ENCODE measurements around the gene TNNT1. TPM values are rescaled to one million over a fixed set of nuclear protein-coding genes. Genes with fewer than 3 reads are reported as not detected.
"Not testable (repeated sequence)": the region's sequence is repeated elsewhere in the genome, so short reads cannot be mapped to it uniquely, and the experiment has no call there.

The TNNT1 gene
- total RNA-seq, 1 donor: 1.1 TPM

DNA sequence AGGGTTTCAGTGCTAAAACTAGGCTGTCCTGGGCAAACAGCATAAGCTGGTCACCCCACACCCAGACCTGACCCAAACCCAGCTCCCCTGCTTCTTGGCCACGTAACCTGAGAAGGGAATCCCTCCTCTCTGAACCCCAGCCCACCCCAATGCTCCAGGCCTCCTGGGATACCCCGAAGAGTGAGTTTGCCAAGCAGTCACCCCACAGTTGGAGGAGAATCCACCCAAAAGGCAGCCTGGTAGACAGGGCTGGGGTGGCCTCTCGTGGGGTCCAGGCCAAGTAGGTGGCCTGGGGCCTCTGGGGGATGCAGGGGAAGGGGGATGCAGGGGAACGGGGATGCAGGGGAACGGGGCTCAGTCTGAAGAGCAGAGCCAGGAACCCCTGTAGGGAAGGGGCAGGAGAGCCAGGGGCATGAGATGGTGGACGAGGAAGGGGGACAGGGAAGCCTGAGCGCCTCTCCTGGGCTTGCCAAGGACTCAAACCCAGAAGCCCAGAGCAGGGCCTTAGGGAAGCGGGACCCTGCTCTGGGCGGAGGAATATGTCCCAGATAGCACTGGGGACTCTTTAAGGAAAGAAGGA, 34.4 kb downstream of the TNNT1 start:
- TF ChIP-seq, protein P1, sequence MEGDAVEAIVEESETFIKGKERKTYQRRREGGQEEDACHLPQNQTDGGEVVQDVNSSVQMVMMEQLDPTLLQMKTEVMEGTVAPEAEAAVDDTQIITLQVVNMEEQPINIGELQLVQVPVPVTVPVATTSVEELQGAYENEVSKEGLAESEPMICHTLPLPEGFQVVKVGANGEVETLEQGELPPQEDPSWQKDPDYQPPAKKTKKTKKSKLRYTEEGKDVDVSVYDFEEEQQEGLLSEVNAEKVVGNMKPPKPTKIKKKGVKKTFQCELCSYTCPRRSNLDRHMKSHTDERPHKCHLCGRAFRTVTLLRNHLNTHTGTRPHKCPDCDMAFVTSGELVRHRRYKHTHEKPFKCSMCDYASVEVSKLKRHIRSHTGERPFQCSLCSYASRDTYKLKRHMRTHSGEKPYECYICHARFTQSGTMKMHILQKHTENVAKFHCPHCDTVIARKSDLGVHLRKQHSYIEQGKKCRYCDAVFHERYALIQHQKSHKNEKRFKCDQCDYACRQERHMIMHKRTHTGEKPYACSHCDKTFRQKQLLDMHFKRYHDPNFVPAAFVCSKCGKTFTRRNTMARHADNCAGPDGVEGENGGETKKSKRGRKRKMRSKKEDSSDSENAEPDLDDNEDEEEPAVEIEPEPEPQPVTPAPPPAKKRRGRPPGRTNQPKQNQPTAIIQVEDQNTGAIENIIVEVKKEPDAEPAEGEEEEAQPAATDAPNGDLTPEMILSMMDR (IDR thresholded peaks at IDR 0.05; ENCODE audit: insufficient read depth, low read length): no peak
- peak overlapping the region; percentile 98 for H3K4me3 ChIP-seq (ENCODE audit: low read depth, low read length)
- no peak for DNase-seq (ENCODE audit: low read depth)

GRCh38 chr19:55113570-55114039, 35.4 kb downstream of the TNNT1 start:
- DNase-seq (ENCODE audit: low read depth): peak; percentile 86
- TF ChIP-seq, protein P1 (IDR thresholded peaks at IDR 0.05; ENCODE audit: insufficient read depth, low read length): no peak
- no peak overlapping the region for H3K4me3 ChIP-seq (ENCODE audit: low read depth, low read length)

GRCh38 chr19:55112777-55113569, 36.0 kb downstream of the TNNT1 start:
- TF ChIP-seq, protein P1 (IDR thresholded peaks at IDR 0.05; ENCODE audit: insufficient read depth, low read length): no peak
- H3K4me3 ChIP-seq (ENCODE audit: low read depth, low read length): no peak overlapping the region
- no peak for DNase-seq (ENCODE audit: low read depth)

- TF ChIP-seq, protein P1 (IDR thresholded peaks at IDR 0.05; ENCODE audit: insufficient read depth, low read length): no peak
- H3K4me3 ChIP-seq (ENCODE audit: low read depth, low read length): no peak overlapping the region
- no peak for DNase-seq (ENCODE audit: low read depth)
Measured at GRCh38 chr19:55112246-55112776, 36.7 kb downstream of the TNNT1 start.

DNA sequence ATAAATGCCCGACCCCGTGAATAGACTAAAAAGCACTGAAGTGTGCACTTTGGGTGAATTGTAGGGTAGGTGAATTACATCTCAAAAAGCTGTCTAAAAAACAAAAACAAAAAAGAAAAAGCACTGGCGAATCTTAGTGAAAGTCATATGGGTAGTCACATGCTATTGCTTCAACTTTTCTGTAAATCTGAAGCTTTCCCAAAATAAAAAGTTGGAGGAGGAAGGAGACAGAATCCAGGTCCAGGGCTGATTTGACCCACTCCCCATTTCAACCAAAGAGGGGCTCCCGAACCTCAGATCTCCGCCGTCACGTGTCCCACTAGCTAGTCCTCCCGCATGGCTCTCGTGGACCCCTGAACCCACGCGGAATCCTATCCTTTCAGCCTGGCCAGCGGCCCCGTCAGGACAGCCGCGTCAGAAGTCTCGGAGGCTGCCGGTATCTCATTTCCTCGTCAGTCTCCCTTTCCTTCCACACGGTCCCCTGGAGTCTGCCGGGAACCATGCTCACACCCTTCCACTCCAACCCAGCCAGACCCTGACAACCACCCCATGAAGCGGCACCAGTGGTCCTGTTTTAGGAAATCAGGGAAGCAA, 37.7 kb downstream of the TNNT1 start:
- DNase-seq (ENCODE audit: low read depth): no peak
- TF ChIP-seq, protein P1 (IDR thresholded peaks at IDR 0.05; ENCODE audit: insufficient read depth, low read length): no peak
- no peak overlapping the region for H3K4me3 ChIP-seq (ENCODE audit: low read depth, low read length)

DNA sequence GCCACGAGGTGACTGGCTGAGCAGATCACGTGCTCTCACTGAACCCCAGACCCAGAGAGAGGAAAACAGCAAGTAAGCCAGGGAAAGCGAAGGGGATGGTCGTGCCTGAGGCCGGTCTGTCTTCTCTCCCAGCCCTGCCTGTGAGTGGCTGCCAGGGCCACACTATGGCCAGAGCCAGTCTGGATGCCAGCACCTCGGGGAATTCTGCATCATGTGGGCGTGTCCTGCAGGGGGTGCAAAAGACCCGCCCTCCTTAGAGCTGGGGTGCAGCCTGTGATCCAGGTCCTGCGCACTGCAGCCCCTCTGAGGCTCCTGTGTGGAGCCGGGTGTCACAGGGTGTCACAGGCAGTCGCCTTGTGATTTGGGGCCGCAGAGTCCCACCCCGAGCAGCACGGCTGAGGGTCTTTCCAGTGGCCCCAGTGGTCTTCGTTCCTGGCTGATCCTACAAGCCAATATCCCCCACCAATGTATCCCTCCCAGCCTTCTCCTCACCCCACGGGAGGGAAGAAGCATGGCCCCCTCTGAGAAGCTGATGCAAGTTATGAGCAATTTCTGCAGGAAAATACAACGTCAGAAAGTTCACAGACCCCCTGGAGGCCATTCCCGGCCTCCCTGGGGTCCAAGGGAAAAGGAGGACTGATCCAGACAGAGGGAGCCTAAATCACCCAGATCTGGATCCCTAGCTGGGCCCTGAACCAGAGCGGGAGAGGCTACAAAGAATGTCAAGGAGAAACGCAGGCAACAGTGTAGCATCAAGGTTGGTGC, 39.3 kb downstream of the TNNT1 start:
- TF ChIP-seq, protein P1 (IDR thresholded peaks at IDR 0.05; ENCODE audit: insufficient read depth, low read length): no peak
- H3K4me3 ChIP-seq (ENCODE audit: low read depth, low read length): no peak overlapping the region
- no peak for DNase-seq (ENCODE audit: low read depth)

DNA sequence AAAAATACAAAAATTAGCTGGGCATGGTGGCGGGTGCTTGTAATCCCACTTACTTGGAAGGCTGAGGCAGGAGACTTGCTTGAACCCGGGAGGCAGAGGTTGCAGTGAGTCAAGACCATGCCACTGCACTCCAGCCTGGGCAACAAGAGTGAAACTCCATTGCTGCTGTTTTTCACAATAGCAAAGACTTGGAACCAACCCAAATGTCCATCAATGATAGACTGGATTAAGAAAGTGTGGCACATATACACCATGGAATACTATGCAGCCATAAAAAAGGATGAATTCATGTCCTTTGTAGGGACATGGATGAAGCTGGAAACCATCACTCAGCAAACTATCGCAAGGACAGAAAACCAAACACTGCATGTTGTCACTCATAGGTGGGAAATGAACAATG, 41.8 kb downstream of the TNNT1 start:
- DNase-seq (ENCODE audit: low read depth); H3K4me3 ChIP-seq (ENCODE audit: low read depth, low read length): not testable (repeated sequence)
